Panc1 (cell line): ENCODE data around the gene GRAMD2A.

Source experiments
- POLR2AphosphoS5 ChIP-seq: IDR thresholded peaks from 2 replicates; pipeline ENCODE4 v1.6.1; 2012; ENCODE audit warnings: mild to moderate bottlenecking, low read depth, low read length, moderate library complexity
- SIN3A ChIP-seq: IDR thresholded peaks from 2 replicates; pipeline ENCODE4 v1.6.1; 2012; ENCODE audit warnings: low read depth, mild to moderate bottlenecking, low read length, moderate library complexity, borderline replicate concordance; ENCODE audit not compliant: insufficient read depth
- TF ChIP-seq, protein P1 (sequence below): fragments of 450-650 bp; IDR thresholded peaks from 2 replicates; pipeline ENCODE4 v1.5.1; 2017; ENCODE audit warnings: mild to moderate bottlenecking
- TF ChIP-seq, protein P2 (sequence below), 2 experiments: IDR thresholded peaks; 2 replicates each; pipeline ENCODE4 v1.6.1; 2011 to 2012; ENCODE audit warnings: low read depth in 2 of 2, control low read depth in 1 of 2, low read length in 1 of 2, mild to moderate bottlenecking in 1 of 2, moderate library complexity in 1 of 2; ENCODE audit not compliant: insufficient read depth in 1 of 2

DNA sequence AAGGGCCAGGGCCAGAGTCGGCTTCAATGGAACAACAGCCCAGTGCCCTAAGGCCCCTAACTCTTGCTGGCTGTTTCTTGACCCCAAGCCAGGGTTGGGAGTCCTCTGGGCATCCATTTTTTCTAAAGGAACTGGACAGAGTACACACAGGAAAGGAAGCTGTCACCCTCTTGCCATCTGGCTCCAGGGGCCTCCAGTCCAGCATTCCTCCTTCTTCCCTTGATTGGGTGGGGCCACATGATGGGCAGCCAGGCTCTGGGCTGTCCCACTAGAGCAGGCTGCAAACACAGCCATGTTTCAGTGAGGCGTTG, 1.6 kb upstream of the GRAMD2A start:
- TF ChIP-seq, protein P1, sequence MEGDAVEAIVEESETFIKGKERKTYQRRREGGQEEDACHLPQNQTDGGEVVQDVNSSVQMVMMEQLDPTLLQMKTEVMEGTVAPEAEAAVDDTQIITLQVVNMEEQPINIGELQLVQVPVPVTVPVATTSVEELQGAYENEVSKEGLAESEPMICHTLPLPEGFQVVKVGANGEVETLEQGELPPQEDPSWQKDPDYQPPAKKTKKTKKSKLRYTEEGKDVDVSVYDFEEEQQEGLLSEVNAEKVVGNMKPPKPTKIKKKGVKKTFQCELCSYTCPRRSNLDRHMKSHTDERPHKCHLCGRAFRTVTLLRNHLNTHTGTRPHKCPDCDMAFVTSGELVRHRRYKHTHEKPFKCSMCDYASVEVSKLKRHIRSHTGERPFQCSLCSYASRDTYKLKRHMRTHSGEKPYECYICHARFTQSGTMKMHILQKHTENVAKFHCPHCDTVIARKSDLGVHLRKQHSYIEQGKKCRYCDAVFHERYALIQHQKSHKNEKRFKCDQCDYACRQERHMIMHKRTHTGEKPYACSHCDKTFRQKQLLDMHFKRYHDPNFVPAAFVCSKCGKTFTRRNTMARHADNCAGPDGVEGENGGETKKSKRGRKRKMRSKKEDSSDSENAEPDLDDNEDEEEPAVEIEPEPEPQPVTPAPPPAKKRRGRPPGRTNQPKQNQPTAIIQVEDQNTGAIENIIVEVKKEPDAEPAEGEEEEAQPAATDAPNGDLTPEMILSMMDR: no peak
- TF ChIP-seq, protein P2, sequence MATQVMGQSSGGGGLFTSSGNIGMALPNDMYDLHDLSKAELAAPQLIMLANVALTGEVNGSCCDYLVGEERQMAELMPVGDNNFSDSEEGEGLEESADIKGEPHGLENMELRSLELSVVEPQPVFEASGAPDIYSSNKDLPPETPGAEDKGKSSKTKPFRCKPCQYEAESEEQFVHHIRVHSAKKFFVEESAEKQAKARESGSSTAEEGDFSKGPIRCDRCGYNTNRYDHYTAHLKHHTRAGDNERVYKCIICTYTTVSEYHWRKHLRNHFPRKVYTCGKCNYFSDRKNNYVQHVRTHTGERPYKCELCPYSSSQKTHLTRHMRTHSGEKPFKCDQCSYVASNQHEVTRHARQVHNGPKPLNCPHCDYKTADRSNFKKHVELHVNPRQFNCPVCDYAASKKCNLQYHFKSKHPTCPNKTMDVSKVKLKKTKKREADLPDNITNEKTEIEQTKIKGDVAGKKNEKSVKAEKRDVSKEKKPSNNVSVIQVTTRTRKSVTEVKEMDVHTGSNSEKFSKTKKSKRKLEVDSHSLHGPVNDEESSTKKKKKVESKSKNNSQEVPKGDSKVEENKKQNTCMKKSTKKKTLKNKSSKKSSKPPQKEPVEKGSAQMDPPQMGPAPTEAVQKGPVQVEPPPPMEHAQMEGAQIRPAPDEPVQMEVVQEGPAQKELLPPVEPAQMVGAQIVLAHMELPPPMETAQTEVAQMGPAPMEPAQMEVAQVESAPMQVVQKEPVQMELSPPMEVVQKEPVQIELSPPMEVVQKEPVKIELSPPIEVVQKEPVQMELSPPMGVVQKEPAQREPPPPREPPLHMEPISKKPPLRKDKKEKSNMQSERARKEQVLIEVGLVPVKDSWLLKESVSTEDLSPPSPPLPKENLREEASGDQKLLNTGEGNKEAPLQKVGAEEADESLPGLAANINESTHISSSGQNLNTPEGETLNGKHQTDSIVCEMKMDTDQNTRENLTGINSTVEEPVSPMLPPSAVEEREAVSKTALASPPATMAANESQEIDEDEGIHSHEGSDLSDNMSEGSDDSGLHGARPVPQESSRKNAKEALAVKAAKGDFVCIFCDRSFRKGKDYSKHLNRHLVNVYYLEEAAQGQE (IDR thresholded peaks at IDR 0.05; ENCODE audit: insufficient read depth in 1 of 2, low read depth in 2 of 2, low read length in 1 of 2): no peak
- TF ChIP-seq POLR2AphosphoS5 (no peak), SIN3A (no peak)
